IMR-90 (cell line): ENCODE data around the gene NHLH2. TPM values are rescaled to one million over a fixed set of nuclear protein-coding genes. Genes with fewer than 3 reads are reported as not detected.

Experiments
- ATAC-seq: fragments of 200-7000 bp; cut with Tn5 transposase; 2 replicates; pipeline ENCODE4 v1.9.1; 2020; ENCODE audit warnings: low read depth, mild to moderate bottlenecking, moderate library complexity
- BruUV-seq: library from RNA; stranded (reverse); fragments of 400-500 nt; replicated peaks from 2 replicates; lab custom pipeline; 2021; lab: Mats Ljungman, UMichigan
- CTCF ChIA-PET: fragments of 300-600 bp; formaldehyde crosslinking; extraction: SDS; loops from one replicate; lab custom pipeline; 2021; ENCODE audit warnings: antibody characterized with exemption; lab: Yijun Ruan, JAX
- POLR2A ChIA-PET: fragments of 300-600 bp; sonication (Branson Sonifier 250); formaldehyde crosslinking; loops from one replicate; lab custom pipeline; 2022; ENCODE audit warnings: antibody characterized with exemption; ENCODE audit not compliant: unreplicated experiment; lab: Charles Lee
- DNase-seq: peaks from one replicate; pipeline ENCODE4 v3.0.0; 2013
- H2AFZ ChIP-seq: replicated peaks from 2 replicates; pipeline ENCODE3; 2013; ENCODE audit warnings: low read length, mild to moderate bottlenecking; ENCODE audit not compliant: poor library complexity
- H2AK5ac ChIP-seq: 2 replicates; pipeline ENCODE4 v1.6.1; 2013; ENCODE audit warnings: low read depth, low read length, inconsistent platforms
- H2AK9ac ChIP-seq: replicated peaks from 2 replicates; pipeline ENCODE3; 2013; ENCODE audit warnings: mild to moderate bottlenecking, low read depth, low read length, moderate library complexity; ENCODE audit not compliant: poor library complexity
- H2BK120ac ChIP-seq: 2 replicates; pipeline ENCODE4 v1.6.1; 2013; ENCODE audit warnings: low read depth, low read length, inconsistent platforms
- H2BK15ac ChIP-seq: 3 replicates; pipeline ENCODE4 v1.6.1; 2013; ENCODE audit warnings: low read depth, low read length, inconsistent platforms
- H2BK20ac ChIP-seq: 2 replicates; pipeline ENCODE4 v1.6.1; 2013; ENCODE audit warnings: low read depth, mild to moderate bottlenecking, inconsistent platforms, low read length, moderate library complexity
- H2BK5ac ChIP-seq: 2 replicates; pipeline ENCODE4 v1.6.1; 2013; ENCODE audit warnings: mild to moderate bottlenecking, low read depth, low read length, inconsistent platforms; ENCODE audit not compliant: poor library complexity, severe bottlenecking
- H3K14ac ChIP-seq: replicated peaks from 2 replicates; pipeline ENCODE4 v1.6.1; 2013; ENCODE audit warnings: low read depth, low read length, inconsistent platforms
- H3K18ac ChIP-seq: 2 replicates; pipeline ENCODE4 v1.6.1; 2013; ENCODE audit warnings: low read depth, low read length, control low read depth
- H3K23ac ChIP-seq: 2 replicates; pipeline ENCODE4 v1.6.1; 2013; ENCODE audit warnings: low read depth, low read length, inconsistent platforms
- H3K27ac ChIP-seq: 2 replicates; pipeline ENCODE4 v1.5.1; 2013; ENCODE audit warnings: mild to moderate bottlenecking, control low read depth, low read length; ENCODE audit not compliant: insufficient read depth
- H3K27me3 ChIP-seq: 2 replicates; pipeline ENCODE4 v1.6.1; 2013; ENCODE audit warnings: low read length; ENCODE audit not compliant: control insufficient read depth, insufficient read depth
- H3K36me3 ChIP-seq: 2 replicates; pipeline ENCODE4 v1.6.1; 2013; ENCODE audit warnings: low read length, mixed read lengths; ENCODE audit not compliant: control insufficient read depth, insufficient read depth
- H3K4ac ChIP-seq: 2 replicates; pipeline ENCODE4 v1.6.1; 2013; ENCODE audit warnings: low read depth, low read length, inconsistent platforms
- H3K4me1 ChIP-seq: 2 replicates; pipeline ENCODE4 v1.6.1; 2013; ENCODE audit warnings: low read length, mixed read lengths; ENCODE audit not compliant: control insufficient read depth, insufficient read depth
- H3K4me2 ChIP-seq: 2 replicates; pipeline ENCODE4 v1.6.1; 2013; ENCODE audit warnings: low read depth, mild to moderate bottlenecking, control low read depth, low read length, moderate library complexity
- H3K4me3 ChIP-seq: 2 replicates; pipeline ENCODE4 v1.5.1; 2013; ENCODE audit warnings: low read depth, mild to moderate bottlenecking, control low read depth, low read length, moderate library complexity; ENCODE audit not compliant: insufficient read depth
- H3K56ac ChIP-seq: 2 replicates; pipeline ENCODE4 v1.6.1; 2013; ENCODE audit warnings: low read length, inconsistent platforms; ENCODE audit not compliant: insufficient read depth; ENCODE audit errors: extremely low read depth
- H3K79me1 ChIP-seq, 2 experiments: 2 replicates each; pipeline ENCODE4 v1.6.1; 2013; ENCODE audit warnings: low read length in 2 of 2, inconsistent platforms in 1 of 2, low read depth in 1 of 2
- H3K9ac ChIP-seq: 2 replicates; pipeline ENCODE4 v1.6.1; 2013; ENCODE audit warnings: low read depth, low read length, control low read depth
- H3K9me1 ChIP-seq: 2 replicates; pipeline ENCODE4 v1.6.1; 2013; ENCODE audit warnings: low read length, inconsistent platforms; ENCODE audit not compliant: insufficient read depth
- H3K9me3 ChIP-seq: 2 replicates; pipeline ENCODE4 v1.6.1; 2013; ENCODE audit warnings: low read length; ENCODE audit not compliant: control insufficient read depth, insufficient read depth
- H4K20me1 ChIP-seq: 2 replicates; pipeline ENCODE4 v1.6.1; 2013; ENCODE audit warnings: low read length, inconsistent platforms; ENCODE audit not compliant: insufficient read depth
- H4K5ac ChIP-seq: 2 replicates; pipeline ENCODE4 v1.6.1; 2013; ENCODE audit warnings: mild to moderate bottlenecking, low read depth, low read length, control low read depth
- H4K8ac ChIP-seq, 2 experiments: 2 replicates each; pipeline ENCODE4 v1.6.1; 2013; ENCODE audit warnings: low read depth in 2 of 2, low read length in 2 of 2, control low read depth in 1 of 2, inconsistent platforms in 1 of 2
- H4K91ac ChIP-seq: 2 replicates; pipeline ENCODE4 v1.6.1; 2013; ENCODE audit warnings: low read depth, low read length, inconsistent platforms; ENCODE audit not compliant: insufficient read depth
- BHLHE40 ChIP-seq: fragments of 150-350 bp; IDR thresholded peaks from 2 replicates; pipeline ENCODE4 v1.6.1; 2016; ENCODE audit warnings: mild to moderate bottlenecking, low read depth, low read length
- CEBPB ChIP-seq: IDR thresholded peaks from 2 replicates; pipeline ENCODE4 v1.6.1; 2012; ENCODE audit warnings: low read depth, low read length, improper control_type of control experiment
- CHD1 ChIP-seq: IDR thresholded peaks from 2 replicates; pipeline ENCODE4 v1.6.1; 2012; ENCODE audit warnings: low read depth, low read length, improper control_type of control experiment
- CTCF ChIP-seq: conservative IDR thresholded peaks from 2 replicates; pipeline ENCODE4 v1.5.1; 2012; ENCODE audit warnings: mild to moderate bottlenecking, low read depth, low read length, improper control_type of control experiment
- ELK1 ChIP-seq: fragments of 150-350 bp; IDR thresholded peaks from 2 replicates; pipeline ENCODE4 v1.6.1; 2016; ENCODE audit warnings: low read depth, mild to moderate bottlenecking, low read length, moderate library complexity, borderline replicate concordance
- FOS ChIP-seq: fragments of 150-350 bp; IDR thresholded peaks from 2 replicates; pipeline ENCODE4 v1.6.1; 2016; ENCODE audit warnings: low read depth, low read length
- MAFK ChIP-seq: IDR thresholded peaks from 2 replicates; pipeline ENCODE4 v1.6.1; 2012; ENCODE audit warnings: low read depth, low read length, improper control_type of control experiment
- MAZ ChIP-seq: IDR thresholded peaks from 2 replicates; pipeline ENCODE4 v1.6.1; 2012; ENCODE audit warnings: low read depth, mild to moderate bottlenecking, low read length, improper control_type of control experiment, moderate library complexity, borderline replicate concordance
- NFE2L2 ChIP-seq: fragments of 150-350 bp; IDR thresholded peaks from 2 replicates; pipeline ENCODE4 v1.6.1; 2016; ENCODE audit warnings: low read depth, mild to moderate bottlenecking, low read length
- POLR2A ChIP-seq: IDR thresholded peaks from 2 replicates; pipeline ENCODE4 v1.6.1; 2012; ENCODE audit warnings: mild to moderate bottlenecking, low read depth, low read length
- RCOR1 ChIP-seq: IDR thresholded peaks from 2 replicates; pipeline ENCODE4 v1.6.1; 2012; ENCODE audit warnings: mild to moderate bottlenecking, low read length, improper control_type of control experiment; ENCODE audit not compliant: insufficient replicate concordance
- SMC3 ChIP-seq: fragments of 150-350 bp; IDR thresholded peaks from 2 replicates; pipeline ENCODE4 v1.6.1; 2016; ENCODE audit warnings: low read depth, mild to moderate bottlenecking, antibody characterized with exemption, low read length, moderate library complexity
- WGBS, 2 experiments: methylation state at CpG; one replicate each; pipeline versions ENCODE4 v1.1.5 to v1.1.7; 2013; ENCODE audit warnings: missing lambda C conversion rate in 2 of 2; ENCODE audit not compliant: insufficient read length in 1 of 2; ENCODE audit errors: extremely low coverage in 2 of 2; 5-methylcytosine and 5-hydroxymethylcytosine counted together
- dilution Hi-C: fragments of 300-500 bp; cut with HindIII; formaldehyde crosslinking; loops from one replicate; pipeline ENCODE4 v1.14.3; 2018; ENCODE audit warnings: low sequenced_read_pairs; ENCODE audit not compliant: unreplicated experiment
- in situ Hi-C: fragments of 300-500 bp; cut with MboI; formaldehyde crosslinking; loops from 3 replicates; pipeline ENCODE4 v1.14.3; 2019; ENCODE audit warnings: low sequenced_read_pairs, inconsistent platforms, mixed read lengths
- intact Hi-C: fragments of 100-400 bp; cut with micrococcal nuclease; formaldehyde crosslinking; loops from 2 replicates; pipeline ENCODE4 v1.10.0; 2022
- polyA plus RNA-seq, 3 experiments: library from polyadenylated mRNA; depleted of rRNA; stranded (reverse); fragments of >200 nt; gene quantifications; 2 replicates each; pipeline ENCODE4 v1.2.3, GENCODE V29; 2012; ENCODE audit warnings: low replicate concordance in 1 of 3
- total RNA-seq: library from RNA; depleted of rRNA; stranded (reverse); fragments of >200 nt; gene quantifications from 2 replicates; pipeline ENCODE4 v1.2.3, GENCODE V29; 2012

The NHLH2 gene
- total and polyA plus RNA-seq, 2 of the 4 experiments (the other 2 are of a cell fraction), result not detected

GRCh38 chr1:115837341-115837739 is 3.6 kb downstream of the NHLH2 start:
- CTCF ChIA-PET, result no interaction called here
- Histone ChIP-seq H4K5ac (no peak overlapping the region), H3K23ac (no peak overlapping the region), H2AFZ (no peak overlapping the region), H2BK120ac (no peak overlapping the region), H2BK5ac (no peak overlapping the region), H3K14ac (no peak overlapping the region), H3K9me3 (peaks cover 3% of the 10 kb centered on the region; the same call in 1 of the 2 replicates), H4K20me1 (no peaks in the 10 kb centered on the region), H3K36me3 (no peaks in the 10 kb centered on the region), H2BK15ac (no peak overlapping the region), H3K27me3 (peaks cover 57% of the 10 kb centered on the region), H3K18ac (no peak overlapping the region), H2BK20ac (no peak overlapping the region), H3K4ac (no peak overlapping the region), H3K4me3 (no peak overlapping the region), H3K9ac (no peak overlapping the region), H2AK5ac (no peak overlapping the region), H4K91ac (no peak overlapping the region), H3K4me1 (peaks cover 2% of the 10 kb centered on the region; the same call in 1 of the 2 replicates), H3K9me1 (no peaks in the 10 kb centered on the region), H3K27ac (no peak overlapping the region), H2AK9ac (no peak overlapping the region), H3K4me2 (no peak overlapping the region), H3K79me1 (no peaks in the 10 kb centered on the region), H3K56ac (no peak overlapping the region), H4K8ac (no peak overlapping the region)
- no TSS peak for BruUV-seq
- intact Hi-C loops (no loop called here), dilution Hi-C loops (no loop called here), in situ Hi-C loops (no loop called here)
- no CpG with 5 or more reads among the region's 4 CpGs for WGBS, 2 experiments
- no peak for ATAC-seq
- no peak for DNase-seq
- TF ChIP-seq CTCF (no peak), MAZ (no peak), BHLHE40 (no peak), FOS (no peak), ELK1 (no peak), RCOR1 (no peak), CEBPB (no peak), CHD1 (no peak), POLR2A (no peak), NFE2L2 (no peak), MAFK (no peak), SMC3 (no peak)
- POLR2A ChIA-PET, result no interaction called here
